HG02678 (cell line): ENCODE results near the gene ERRFI1.
A peak's percentile ranks its signal among the peaks of the same experiment; 100 is the strongest.

Experiments
- ATAC-seq: cut with Tn5 transposase; IDR thresholded peaks from one replicate; pipeline ENCODE4 v1.9.1; 2021; ENCODE audit warnings: mild to moderate bottlenecking, moderate library complexity; ENCODE audit not compliant: unreplicated experiment

The ERRFI1 gene

GRCh38 chr1:8004803-8005573 is 21.1 kb downstream of the ERRFI1 start:
- ATAC-seq: no peak

- no peak for ATAC-seq
Measured at GRCh38 chr1:8004113-8004802, 21.9 kb downstream of the ERRFI1 start.

GRCh38 chr1:8003438-8004112 is 22.5 kb downstream of the ERRFI1 start:
- ATAC-seq: no peak

- no peak for ATAC-seq
Measured at GRCh38 chr1:8002921-8003320, 23.2 kb downstream of the ERRFI1 start.

GRCh38 chr1:8002329-8002910 is 23.7 kb downstream of the ERRFI1 start:
- ATAC-seq: no peak

GRCh38 chr1:7995437-7995836 is 30.7 kb downstream of the ERRFI1 start:
- no peak for ATAC-seq

- no peak for ATAC-seq
Measured at GRCh38 chr1:7994827-7995226, 31.3 kb downstream of the ERRFI1 start.

- ATAC-seq: peak; percentile 70
Measured at GRCh38 chr1:7993593-7994479, 32.3 kb downstream of the ERRFI1 start.

GRCh38 chr1:7992885-7993284 is 33.2 kb downstream of the ERRFI1 start:
- no peak for ATAC-seq

- ATAC-seq: no peak
Measured at GRCh38 chr1:7991504-7992440, 34.3 kb downstream of the ERRFI1 start.

GRCh38 chr1:7989762-7990428 is 36.2 kb downstream of the ERRFI1 start:
- no peak for ATAC-seq

GRCh38 chr1:7988576-7988975 is 37.5 kb downstream of the ERRFI1 start:
- ATAC-seq: no peak

GRCh38 chr1:7987528-7987927 is 38.6 kb downstream of the ERRFI1 start:
- no peak for ATAC-seq

GRCh38 chr1:7985851-7986612 is 40.1 kb downstream of the ERRFI1 start:
- no peak for ATAC-seq

GRCh38 chr1:7984811-7985210 is 41.3 kb downstream of the ERRFI1 start:
- no peak for ATAC-seq

GRCh38 chr1:7983086-7983778 is 42.9 kb downstream of the ERRFI1 start:
- ATAC-seq: no peak

- no peak for ATAC-seq
Measured at GRCh38 chr1:7980984-7981383, 45.1 kb downstream of the ERRFI1 start.
